HG03108 (cell line): Measurements from ENCODE around the gene PAQR7.

ENCODE experiments used
- ATAC-seq: cut with Tn5 transposase; IDR thresholded peaks from one replicate; pipeline ENCODE4 v1.9.1; 2021; ENCODE audit warnings: moderate library complexity; ENCODE audit not compliant: unreplicated experiment

The PAQR7 gene

DNA sequence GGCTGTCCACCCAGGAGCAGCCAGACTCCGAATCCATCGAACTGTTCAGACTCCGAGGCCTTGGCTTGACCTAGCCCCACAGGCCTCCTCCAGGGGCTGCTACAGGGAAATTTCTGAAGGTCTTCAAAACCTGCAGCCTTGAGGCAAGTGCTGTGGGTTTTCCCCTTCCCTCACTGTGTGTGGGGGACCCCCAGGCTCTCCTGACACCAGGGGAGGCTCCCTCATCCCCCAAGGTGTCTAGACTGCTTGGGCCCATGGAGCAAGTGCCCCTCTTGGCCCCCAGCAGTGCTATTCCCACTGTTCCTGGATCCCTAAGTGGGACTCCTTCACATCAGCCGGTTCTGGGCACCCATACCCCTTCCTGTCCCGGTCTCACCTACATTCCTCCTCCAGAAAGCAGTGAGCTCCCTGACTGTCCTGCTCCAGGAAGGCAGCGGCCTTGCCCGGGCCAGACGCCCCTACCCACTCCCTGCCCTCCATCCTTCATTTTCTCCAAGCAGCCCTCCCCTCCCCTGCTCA lies 814 bp downstream of the PAQR7 start:
- ATAC-seq = no peak

DNA sequence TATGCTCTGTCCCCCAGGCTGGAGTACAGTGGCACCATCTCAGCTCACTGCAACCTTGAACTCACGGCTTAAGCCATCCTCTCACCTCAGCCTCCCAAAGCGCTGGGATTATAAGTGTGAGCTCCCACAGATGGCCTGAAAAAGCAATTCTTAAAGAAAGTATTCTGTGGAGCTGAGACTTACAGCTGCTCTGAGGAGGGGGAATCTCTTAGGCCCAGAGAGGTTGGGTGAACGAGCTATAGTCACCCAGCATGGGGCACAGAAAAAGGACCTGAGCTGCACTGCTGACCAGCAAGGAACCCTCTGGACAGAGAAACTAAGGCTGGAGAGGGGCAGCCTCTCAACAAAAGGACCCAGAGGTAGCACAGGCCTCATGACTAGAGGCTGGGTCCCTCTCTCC lies 1.3 kb downstream of the PAQR7 start:
- no peak for ATAC-seq

DNA sequence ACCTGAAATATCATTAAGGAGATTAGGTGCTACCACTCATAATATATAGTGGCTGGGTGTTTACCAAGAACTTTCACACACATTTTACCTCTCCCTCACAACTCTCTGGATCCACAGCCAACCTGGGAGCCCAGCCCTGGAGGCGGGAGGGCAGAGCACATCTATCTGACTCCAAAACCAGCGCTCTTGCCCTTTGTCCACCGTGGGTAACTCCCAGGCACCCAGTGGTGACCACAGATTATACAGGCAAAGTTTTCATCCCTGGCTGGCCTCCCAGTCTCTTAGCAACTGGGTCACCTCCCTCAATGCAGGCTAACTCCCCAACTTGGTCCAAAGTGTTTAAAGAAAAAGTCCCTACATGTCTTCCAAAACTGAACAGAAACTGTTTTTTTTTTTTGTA lies 2.4 kb downstream of the PAQR7 start:
- no peak for ATAC-seq

DNA sequence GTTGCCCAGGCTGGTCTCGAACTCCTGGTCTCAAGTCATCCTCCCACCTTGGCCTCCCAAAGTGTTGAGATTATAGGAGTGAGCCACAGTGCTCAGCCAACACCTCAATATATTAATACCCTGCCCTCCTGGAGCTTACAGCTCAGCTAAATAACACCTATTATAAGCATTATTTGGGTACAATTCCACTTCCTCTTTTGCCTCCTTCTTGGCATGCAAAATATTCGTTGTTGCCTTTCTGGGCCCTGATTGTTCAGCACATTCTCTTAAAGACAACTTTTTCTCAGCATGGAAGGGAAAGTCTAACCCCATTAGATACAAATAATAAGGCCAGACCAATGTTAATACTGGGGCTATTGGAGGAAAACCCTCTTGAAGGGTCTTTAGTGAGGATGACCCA lies 2.8 kb downstream of the PAQR7 start:
- ATAC-seq = no peak

DNA sequence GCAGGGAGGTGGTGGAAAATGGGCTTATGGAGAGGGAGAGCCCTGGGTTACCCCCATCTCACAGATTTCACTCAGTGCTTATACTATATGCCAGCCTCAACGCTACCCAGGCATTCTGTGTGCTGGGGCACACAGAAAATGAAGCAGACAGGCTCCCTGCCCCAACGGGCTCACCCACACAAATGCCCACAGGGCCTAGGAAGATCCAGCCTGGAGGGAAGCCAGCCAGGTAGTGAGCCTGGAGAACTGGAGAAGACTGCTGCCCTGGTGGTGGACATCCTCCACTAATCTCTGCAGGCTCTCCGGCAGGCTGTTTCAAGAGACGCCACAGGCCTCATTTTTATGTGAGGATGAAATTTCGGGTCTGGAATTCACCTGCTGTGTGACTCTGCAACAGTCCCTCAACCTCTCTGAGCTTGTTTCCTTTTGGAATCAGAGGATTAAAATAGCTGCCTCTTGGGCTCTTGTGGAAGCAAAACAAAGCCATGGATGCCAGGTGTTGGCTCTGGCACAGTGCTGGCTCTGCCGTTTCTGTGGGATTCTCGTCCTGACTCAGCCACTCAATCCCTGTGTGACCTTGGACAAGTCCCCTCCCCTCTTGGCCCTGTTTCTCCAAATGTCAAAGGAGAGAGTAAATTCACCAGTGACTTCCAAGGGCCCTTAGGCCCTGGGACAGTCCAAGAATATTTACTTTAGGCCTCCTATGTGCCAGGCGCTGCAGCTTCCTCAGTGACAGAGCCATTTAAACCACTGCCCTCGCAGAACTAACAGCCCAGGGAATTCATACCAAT lies 3.6 kb downstream of the PAQR7 start:
- no peak for ATAC-seq

DNA sequence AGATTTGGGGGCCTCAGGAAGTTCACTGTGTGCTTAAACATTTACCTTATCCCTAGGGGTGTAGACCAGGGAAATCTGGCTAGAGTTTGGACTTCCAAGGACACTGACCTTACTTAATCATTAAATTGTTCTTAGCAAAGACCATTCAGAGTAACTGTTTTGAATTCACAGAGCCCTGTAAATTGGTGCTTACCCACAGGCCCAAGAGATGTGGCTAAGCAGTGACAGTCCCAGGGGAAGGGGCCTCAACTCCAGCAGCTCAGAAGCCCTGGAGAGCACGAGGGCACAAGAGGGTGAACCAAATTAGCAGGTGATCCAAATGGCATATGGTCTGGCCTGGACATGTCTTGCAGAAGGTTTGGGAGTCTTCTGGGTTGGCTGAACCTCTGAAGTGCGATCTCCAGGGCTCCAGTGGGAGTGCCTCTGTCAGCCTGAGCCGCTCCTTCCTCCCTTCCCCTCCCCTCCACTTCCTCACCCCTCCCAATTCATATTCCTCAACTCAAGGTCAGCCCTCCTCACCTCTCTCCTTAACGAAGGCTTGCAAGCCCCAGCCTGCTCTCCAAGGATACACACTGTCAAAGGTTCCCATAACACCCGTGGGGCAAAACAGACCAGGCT lies 4.3 kb downstream of the PAQR7 start:
- no peak for ATAC-seq

DNA sequence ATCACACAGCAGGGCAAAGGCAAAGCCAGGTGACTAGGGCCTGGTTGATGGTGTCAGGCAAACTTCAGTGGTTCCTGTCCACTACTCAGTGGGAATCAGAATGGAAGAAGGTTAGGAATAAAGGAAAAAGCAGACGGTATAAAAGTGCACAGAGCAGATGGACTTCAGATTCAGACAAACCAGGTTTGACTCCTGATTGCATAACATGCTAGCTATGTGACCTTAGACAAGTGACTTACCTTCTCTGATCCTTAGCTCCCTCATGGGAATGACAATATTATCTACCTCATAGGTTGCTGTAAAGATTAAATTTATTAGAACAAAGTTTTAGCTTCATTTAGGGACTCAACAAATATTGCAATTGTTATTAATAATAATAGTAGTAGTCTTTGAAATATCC lies 4.9 kb downstream of the PAQR7 start:
- ATAC-seq = no peak

DNA sequence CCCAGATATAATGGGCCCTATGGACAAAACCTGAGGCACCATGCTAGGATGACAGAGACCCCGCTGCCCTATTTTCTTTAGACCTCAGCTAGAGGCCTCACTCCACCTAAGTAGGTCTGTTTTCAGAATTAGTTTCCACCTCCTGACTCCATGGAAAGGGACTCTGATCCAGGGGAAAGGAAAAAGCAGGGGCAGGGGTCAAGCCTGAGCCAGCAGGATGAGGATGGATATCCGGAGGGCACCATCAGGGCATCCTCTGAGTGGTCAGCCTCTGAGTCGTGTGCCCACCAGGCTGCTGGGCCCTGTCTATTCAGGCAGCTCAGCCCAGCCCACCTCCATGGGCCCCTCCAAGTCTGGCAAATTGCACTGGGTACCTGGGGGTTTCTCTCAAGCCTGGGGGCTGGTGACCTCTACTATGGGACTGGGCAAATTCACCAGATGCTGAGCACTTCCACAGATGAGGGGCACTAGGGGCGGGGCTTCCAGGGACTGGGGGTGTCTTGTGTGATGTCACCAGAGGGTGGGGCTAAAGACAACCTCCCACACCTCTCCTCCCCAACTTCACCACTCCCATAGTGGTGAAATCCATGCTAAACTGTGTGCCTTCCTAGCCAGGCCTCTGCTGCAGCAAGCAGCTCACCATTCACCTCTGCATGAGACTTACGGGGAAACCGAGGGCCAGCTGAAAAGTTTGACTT lies 5.5 kb downstream of the PAQR7 start:
- no peak for ATAC-seq

DNA sequence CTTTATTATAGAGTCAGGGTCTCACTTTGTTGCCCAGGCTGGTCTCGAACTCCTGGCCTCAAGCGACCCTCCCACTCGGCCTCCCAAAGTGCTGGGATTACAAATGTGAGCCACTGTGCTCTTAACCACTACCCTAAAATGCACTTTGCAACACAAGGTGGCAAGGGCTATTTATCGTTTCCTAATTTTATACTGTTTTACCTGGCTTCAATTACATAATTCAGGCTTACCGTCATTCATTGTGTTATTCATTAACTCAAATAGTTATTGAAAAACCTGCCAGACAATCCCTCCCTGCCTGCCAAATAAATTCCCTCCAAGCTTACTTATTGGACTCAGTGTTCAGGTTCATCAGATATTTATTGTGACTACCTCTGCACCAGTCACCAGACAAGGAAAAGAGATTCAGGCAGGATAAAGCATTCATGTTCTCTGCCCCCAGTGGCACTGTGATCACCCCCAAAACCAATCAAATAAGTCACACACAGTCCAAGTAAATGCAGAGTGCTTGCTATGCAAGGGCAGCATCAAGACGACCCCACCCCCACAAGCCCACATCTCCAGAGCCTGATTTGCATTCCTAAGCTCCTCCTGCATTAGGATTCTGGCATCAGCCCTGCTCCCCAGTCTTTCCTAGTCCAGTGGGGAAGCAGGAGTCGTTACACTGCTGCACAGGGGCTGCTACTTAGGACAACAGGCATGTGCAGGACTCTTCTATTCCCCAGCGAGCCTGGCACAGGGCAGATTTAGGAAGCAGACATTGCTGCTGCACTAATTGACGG lies 8.1 kb downstream of the PAQR7 start:
- ATAC-seq = no peak

DNA sequence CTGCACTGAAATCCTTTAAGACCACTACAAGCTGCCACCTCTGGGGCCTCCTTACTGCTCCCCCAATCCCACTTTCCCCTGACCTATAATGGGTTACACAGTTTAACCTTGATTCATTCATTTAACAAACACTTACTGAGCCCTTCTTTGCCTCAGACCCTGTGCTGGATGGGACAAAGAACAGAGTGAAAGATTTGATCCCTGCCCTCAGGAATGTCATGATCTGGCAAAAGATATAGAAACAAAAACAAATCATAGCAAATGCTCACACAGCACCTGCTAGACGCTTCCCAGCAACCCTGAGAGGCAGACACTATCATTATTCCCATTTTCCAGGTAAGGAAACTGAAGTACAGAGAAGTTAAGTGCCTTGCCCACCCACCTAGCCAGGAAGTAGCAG lies 9.2 kb downstream of the PAQR7 start:
- no peak for ATAC-seq

DNA sequence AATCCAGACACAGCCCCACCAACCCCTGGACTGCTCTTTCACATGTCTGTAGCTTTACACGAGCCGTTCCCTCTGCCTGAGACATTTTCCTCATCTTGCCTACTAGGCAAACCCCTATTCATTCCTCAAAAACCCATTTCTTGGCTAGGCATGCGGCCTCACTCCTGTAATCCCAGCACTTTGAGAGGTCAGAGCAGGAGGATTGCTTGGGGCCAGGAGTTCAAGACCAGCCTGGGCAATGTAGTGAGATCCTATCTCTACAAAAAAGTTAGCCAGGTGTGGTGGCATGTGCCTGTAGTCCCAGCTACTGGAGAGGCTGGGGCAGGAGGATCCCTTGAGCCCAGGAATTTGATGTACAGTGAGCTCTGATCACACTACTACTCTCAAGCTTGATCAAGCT lies 11.1 kb downstream of the PAQR7 start:
- ATAC-seq = no peak

DNA sequence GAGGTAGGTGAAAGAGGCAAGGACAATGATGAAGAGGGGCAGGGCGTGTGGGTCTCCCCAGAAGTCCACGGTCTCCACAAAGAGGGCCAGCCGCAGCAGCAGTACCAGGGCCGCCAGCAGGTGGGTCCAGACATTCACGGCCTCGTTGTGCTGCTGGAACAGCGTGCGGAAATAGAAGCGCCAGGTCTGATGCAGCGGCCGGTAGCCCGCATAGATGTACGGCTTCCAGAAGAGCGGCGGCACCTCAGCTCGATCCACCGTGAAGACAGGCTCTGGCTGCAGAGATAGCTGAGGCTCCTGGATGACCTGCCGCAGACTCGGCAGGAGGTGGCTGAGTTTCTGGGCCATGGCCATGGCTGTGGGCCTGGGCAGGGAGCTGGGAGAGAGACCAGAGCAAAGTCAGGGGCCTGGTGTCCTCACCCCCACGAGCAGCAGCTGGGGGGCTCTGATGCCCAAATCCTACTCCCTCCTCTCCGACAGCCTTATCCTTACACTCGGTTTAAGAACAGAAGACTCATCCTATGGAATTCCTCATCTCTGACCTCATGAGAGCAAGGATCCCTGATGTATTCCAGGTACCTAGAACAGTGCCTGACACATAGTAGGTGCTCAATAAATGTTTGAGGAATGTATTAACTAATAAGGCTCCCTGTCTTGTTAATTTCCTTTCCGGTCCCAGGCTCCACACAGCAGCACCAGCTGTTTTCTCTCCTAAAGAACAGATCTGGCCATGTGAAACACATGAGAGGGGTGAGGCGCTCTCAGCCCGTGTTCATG lies 11.8 kb downstream of the PAQR7 start:
- no peak for ATAC-seq

DNA sequence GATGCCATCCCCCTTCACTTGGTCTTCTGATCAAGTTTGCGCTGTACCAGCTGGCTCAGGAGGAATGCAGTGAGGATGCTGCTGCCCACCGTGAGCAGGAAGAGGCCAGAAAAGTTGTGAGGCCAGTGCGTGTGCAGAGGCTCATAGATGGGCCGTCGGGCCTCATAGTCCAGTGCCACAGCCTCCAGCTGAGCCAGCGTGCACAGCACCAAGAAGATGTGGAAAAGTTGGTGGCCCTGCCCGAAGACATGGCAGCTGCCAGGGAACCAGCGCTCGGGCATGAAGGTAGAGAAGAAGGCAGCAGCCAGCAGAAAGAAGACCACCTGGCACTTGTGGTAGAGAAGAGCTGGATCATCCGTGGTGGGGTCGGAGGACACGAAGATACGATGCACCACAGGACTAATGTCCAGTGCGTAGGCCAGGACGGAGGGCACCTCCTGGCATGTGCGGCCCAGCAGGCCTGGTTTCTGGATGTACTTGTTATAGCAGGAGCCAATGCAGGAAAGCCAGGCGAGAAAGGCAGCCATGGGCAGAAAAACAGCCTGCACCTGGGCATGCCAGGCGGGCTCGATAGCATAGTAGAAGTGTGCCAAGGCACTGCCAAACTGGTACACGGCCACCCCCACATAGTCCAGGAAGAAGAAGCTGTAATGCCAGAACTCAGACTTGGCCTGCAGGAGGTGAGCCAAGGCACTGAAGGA lies 12.6 kb downstream of the PAQR7 start:
- ATAC-seq = no peak

DNA sequence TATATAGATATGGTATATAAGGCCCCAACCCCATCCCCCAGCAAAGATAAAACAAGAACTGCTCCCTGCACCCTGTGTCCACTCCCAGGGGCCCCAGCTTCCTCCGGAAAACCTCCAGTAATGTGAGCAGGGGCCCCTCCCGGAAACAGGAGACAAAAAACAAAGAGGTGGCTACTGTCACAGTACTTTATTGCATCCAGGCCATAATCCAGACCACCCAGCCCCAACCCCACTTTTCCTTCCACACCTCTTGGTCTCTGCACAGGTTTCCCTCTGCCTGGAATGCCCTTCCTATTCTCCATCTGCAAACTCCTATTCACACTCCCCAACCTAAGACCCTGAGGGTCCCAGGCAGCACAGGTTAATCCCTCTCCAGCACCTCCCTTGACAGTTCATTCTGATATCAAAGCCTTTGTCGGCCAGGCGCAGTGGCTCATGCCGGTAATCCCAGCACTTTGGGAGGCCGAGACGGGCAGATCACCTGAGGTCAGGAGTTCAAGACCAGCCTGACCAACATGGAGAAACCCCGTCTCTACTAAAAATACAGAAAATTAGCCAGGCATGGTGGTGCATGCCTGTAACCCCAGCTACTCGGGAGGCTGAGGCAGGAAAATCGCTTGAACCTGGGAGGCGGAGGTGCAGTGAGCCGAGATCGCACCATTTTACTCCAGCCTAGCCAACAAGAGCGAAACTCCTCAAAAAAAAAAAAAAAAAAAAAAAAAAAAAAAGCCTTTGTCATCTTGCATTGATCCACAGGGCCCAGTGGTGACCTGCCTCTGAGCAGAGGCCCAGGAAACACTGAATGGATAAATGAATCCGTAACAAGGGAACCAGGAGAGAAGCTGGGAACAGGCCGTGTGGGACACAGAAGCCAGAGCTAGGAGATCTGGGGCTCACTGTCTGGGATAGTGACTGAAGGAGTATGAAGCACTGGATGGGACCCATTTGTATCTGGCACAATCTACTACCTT lies 13.9 kb downstream of the PAQR7 start:
- no peak for ATAC-seq

DNA sequence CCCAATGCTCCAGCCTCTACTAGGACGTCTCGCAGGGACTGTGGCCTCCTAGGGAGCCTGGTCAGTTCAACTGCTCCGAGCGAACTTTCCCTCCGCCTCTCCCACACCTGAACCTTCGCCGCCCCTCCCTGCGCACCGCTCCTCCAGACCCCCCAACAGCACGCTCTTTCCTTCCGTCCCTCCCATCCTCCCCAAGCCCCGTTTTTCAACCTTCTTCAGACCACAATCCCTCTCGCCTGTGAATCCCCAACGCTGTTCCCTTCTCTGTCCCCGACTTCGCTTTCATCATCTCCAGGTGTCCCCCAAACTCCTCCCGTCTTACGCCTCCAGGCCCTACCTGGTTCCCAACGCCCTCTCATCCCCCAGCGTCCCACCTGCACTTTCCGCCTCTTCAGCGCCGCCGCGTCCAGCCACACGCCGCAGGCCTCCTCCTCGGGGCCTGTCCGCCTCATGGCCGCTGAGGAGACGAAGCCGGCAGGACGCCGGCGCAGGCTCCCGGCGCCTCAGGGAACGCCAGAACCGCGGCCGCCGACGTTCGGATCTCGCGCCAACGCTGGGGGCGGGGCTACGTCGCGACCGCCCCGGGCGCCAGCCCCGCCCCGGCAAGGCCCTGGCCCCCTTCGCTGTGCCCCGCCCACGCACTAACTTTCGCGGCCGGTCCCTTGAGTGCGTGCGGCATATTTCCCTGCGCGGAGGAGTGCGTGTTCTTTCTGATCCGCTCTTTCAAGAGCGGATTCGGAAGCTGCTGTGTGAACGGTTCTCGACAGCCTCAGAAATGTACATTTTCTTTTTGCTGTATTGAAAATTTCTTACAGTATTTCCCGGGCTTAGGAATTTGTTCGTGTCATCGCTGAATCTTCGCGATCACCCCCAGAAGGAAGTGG lies 16.4 kb downstream of the PAQR7 start, which contains the start of gene AUNIP:
TSS of gene AUNIP (minus strand) at position 552 of the 884 bp plus-strand sequence. CDS start at position 452, 100 bp downstream.
- peak; percentile 82 for ATAC-seq

DNA sequence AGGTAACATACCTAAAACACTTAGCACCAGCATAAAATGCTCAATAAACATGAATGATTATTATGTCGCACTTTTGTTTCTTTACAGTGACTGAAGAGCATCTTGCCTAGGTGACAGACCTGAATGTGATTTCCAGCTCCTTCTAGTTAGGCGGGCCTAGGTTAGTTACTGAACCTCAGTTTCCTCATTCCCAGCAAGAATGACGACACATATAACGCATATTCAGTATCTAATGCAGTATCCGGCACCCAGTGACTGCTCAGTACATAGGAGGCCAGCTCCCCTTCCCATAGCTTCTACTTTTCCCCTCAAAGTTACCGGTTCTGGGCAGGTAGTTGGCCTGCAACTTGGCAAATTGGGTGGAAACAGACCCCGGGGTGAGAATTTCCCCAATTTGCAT lies 17.0 kb downstream of the PAQR7 start:
- ATAC-seq = no peak

DNA sequence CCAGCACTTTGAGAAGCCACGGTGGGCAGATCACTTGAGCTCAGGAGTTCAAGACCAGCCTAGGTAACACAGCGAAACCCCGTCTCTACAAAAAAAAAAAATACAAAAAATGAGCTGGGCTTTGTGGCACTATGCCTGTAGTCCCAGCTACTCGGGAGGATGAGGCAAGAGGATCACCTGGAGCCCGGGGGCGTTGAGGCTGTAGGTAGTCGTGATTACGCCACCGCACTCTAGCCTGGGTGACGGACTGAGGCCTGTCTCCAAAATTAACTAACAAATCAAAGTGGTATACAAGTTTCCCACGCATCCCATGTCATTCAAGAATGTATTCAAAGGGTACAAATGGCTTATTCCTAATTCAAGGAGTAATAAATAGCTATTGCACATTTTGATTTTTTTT lies 18.7 kb downstream of the PAQR7 start:
- ATAC-seq = no peak

DNA sequence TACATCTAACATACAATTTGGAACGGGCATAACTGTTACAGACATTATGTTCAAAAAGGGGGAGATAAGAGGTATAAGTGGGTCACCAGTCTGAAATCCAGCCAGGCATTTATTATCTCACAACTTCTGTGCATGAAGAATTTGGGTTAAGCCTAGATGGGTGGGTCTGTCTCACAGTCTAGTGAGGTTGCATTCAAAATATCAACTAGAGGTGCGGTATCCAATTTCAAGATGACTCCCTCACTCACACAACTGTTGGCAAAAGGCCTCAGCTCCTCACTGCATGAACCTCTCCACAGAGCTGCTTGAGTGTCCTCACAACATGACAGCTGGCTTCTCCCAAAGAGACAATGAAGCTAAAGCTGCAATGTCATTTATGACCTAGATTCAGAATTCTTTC lies 21.0 kb downstream of the PAQR7 start:
- no peak for ATAC-seq
